T-helper 22 cell (primary cell): Measurements from ENCODE around the gene IFITM10.
"Not testable (repeated sequence)": the region's sequence is repeated elsewhere in the genome, so short reads cannot be mapped to it uniquely, and the experiment has no call there.

Experiments used
- DNase-seq: peaks from one replicate; pipeline ENCODE4 v3.0.0-alpha.2; 2020; ENCODE audit warnings: low read depth

IFITM10 gene

GRCh38 chr11:1691026-1691877, 59.1 kb downstream of the IFITM10 start:
- DNase-seq, result no peak

DNA sequence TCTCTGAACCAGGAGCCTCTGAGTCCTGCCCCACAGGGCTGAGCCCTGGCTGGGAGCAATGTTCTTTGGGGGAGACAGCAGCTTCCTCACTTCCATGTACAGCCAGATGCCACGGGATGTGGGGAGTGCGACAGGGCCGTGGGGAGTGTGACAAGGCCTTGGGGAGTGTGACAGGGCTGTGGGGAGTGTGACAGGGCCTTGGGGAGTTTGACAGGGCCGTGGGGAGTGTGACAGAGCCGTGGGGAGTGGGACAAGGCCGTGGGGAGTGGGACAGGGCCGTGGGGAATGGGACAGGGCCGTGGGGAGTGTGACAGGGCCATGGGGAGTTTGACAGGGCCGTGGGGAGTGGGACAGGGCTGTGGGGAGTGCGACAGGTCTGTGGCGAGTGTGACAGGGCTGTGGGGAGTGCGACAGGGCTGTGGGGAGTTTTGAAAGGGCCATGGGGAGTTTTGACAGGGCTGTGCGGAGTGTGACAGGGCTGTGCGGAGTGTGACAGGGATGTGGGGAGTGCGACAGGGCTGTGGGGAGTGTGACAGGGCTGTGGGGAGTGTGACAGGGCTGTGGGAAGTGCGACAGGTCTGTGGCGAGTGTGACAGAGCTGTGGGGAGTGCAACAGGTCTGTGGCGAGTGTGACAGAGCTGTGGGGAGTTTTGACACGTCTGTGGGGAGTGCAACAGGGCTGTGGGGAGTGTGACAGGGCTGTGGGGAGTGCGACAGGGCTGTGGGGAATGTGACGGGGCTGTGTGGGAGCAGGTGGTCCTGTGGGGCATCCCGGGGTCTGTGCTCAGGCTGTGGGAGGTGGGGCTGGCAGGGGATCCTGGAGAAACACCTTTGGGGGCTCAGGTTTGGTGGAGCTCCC, 60.0 kb downstream of the IFITM10 start:
- no peak for DNase-seq

DNA sequence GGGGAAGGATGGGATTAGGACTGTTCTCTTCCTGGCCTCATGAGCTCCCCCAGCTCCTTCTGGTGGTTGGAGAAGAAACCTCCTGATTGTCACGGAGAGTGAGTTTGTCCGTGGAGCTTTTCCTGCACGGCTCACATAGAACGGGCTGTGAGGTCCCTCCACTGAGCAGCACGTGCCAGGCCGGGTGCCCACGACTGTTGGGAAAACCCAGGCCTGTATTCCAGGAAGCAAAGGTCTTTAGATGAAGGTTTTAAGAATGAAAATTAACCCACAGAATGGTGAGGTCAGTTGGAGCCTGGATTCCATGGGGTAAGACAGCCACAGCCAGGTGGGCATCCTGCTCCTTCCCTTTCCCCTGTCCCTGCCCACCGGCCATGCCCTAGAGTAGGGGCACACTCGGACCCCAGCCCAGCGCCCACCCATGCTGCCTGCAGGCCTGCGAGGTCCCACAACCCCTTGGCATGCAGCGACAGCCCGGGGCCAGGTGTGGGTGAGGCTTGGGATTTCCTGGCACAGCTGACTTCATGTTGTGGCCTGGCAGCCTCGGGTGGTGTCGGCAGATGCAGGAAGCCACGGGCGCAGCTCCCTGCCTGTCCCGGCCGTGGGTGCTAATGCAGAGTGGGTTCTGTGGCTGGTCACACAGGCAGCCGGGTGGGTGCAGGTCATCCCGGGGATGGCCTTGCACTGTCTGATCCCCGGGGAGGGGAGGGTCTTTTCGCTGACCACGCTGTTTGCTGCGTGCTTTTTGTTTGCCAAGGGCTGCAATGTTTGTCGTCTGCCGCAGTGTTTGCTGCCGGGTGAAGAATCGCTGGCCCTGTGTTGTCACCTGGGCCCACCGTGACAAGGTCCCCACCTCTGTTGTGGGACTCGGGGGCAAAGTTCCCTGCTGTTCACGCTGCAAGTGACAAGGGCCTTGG, 60.9 kb downstream of the IFITM10 start:
- not testable (repeated sequence) for DNase-seq

GRCh38 chr11:1688336-1688947, 62.0 kb downstream of the IFITM10 start:
- not testable (repeated sequence) for DNase-seq

DNA sequence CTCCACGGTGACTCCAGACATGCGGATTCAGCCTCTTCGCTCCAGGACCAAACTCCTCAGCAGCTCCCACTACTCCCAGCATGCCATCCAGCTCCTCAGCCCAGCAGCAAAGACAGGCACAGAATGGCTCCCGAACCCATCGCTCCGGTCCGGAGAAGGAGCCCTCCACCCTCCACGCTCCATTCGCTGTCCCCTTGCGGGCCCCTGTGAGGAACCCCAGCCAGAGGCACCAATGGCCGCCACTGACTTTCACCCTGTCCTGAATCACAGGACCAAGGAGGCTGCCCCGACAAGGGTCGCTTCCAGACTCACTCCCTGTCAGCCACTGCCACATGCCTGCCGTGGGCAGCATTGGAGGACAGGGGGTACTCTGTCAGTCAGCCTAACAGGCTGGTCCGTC, 64.2 kb downstream of the IFITM10 start:
- DNase-seq, result not testable (repeated sequence)

DNA sequence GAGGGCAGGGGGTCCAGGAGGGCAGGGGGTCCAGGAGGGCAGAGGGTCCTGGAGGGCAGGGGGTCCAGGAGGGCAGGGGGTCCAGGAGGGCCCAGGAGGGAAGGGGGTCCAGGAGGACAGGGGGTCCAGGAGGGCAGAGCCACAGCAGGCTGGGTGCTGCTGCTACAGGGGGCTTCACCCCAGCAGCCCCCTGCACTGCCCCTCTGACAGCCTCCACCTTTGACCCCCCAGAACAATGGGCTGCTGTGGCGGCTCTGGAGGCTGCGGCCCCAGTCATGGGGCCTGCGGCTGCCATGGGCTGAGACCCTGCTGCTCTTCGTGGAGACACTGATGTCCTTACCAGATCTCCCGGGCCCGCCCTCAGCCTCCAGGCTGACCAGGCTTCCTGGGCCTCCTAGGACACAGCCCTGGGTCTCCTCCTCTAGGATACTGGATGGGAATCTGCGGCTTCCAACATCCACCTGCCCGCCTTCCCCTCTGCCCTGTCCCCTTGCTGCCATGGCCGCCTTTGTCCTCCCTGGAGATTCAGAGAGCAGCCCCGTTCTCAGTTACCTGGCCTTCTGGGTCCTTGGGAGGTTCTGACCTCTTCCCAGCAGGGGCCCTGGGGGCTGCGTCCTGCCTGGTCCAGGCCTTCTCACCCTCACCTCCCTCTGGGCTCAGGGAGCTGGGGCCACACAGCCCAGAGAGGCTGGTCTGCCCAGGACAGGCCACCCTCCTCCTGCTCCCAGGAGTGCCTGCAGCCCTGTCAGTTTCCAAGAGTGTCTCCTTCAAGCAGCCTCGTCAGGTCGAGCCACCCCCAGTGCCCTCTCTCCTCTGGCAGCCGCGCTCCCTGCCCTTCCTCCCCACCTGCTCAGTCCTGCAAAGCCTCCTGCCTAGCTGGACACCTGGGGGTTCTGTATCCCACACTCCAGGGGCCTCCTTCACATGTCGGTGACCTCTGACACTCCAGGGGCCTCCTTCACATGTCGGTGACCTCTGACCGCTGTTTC, 65.2 kb downstream of the IFITM10 start:
- DNase-seq, result not testable (repeated sequence)

GRCh38 chr11:1683904-1684572, 66.4 kb downstream of the IFITM10 start:
- not testable (repeated sequence) for DNase-seq

DNA sequence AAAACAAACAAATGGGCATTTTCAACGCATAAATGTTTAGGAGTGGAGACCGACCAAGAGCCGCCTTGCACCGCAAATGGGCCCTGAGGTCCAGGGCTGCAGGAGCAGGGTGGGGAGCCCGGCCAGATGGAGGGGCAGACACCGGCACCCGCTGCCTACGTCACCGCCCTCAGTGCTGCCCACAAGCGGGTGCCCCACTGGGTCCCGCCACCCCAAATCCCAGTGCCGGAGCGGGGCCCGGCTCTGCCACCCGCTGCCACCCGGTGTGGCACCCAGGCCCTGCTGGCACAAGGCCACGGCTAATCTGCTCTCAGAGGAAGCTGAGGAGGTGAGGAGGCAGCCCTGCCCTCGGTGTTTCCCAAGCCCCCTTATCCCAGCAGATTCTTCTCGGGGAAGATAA, 67.2 kb downstream of the IFITM10 start:
- DNase-seq, result not testable (repeated sequence)
